H1 (cell line): Measurements from ENCODE around the gene CAPN7. TPM values are rescaled to one million over a fixed set of nuclear protein-coding genes. Genes with fewer than 3 reads are reported as not detected.

Experiments used
- CTCF ChIA-PET: fragments of 300-600 bp; sonication (Branson Sonifier 250); formaldehyde crosslinking; loops from one replicate; lab custom pipeline; 2021; ENCODE audit not compliant: partially characterized antibody; lab: Charles Lee
- POLR2A ChIA-PET: fragments of 300-600 bp; sonication (Branson Sonifier 250); formaldehyde crosslinking; loops from one replicate; lab custom pipeline; 2021; ENCODE audit warnings: inconsistent platforms; ENCODE audit not compliant: partially characterized antibody; lab: Charles Lee
- DNase-seq, 2 experiments: peaks; one replicate each; pipeline versions ENCODE4 v3.0.0 to v3.0.0-alpha.2; 2010 to 2022; ENCODE audit warnings: low spot score in 2 of 2, low read depth in 1 of 2, mixed read lengths in 1 of 2
- FAIRE-seq: peaks from 2 replicates; lab custom pipeline; 2011; peaks lifted over from hg19 to GRCh38; lab: Jason Lieb, UNC
- H2AFZ ChIP-seq: 2 replicates; pipeline ENCODE4 v1.8.1; 2012; ENCODE audit warnings: low read length, inconsistent platforms
- H2AK5ac ChIP-seq: 2 replicates; pipeline ENCODE4 v1.6.1; 2013; ENCODE audit warnings: low read depth, low read length
- H2BK120ac ChIP-seq: replicated peaks from 2 replicates; pipeline ENCODE3; 2013; ENCODE audit warnings: low read depth, low read length, inconsistent platforms
- H2BK12ac ChIP-seq: 2 replicates; pipeline ENCODE4 v1.6.1; 2013; ENCODE audit warnings: low read depth, low read length
- H2BK15ac ChIP-seq: 2 replicates; pipeline ENCODE4 v1.6.1; 2013; ENCODE audit warnings: low read length
- H2BK20ac ChIP-seq: 2 replicates; pipeline ENCODE4 v1.6.1; 2013; ENCODE audit warnings: low read length
- H2BK5ac ChIP-seq: 2 replicates; pipeline ENCODE4 v1.6.1; 2013; ENCODE audit warnings: low read depth, low read length
- H3K14ac ChIP-seq: 2 replicates; pipeline ENCODE4 v1.6.1; 2013; ENCODE audit warnings: inconsistent platforms; ENCODE audit not compliant: insufficient read length
- H3K18ac ChIP-seq: 2 replicates; pipeline ENCODE4 v1.6.1; 2013; ENCODE audit warnings: low read length; ENCODE audit errors: extremely low read depth
- H3K23ac ChIP-seq: 2 replicates; pipeline ENCODE4 v1.6.1; 2013; ENCODE audit warnings: inconsistent platforms; ENCODE audit not compliant: insufficient read length
- H3K23me2 ChIP-seq: 2 replicates; pipeline ENCODE4 v1.6.1; 2013; ENCODE audit warnings: low read depth, low read length
- H3K27ac ChIP-seq: 2 replicates; pipeline ENCODE4 v1.6.1; 2011; ENCODE audit warnings: low read depth, low read length, inconsistent platforms
- H3K27me3 ChIP-seq, 4 experiments: replicated peaks in 1 of 4; 1 replicate in 1 of 4; 2 replicates in 3 of 4; pipeline versions ENCODE4 v1.6.1 to v1.8.1; 2011 to 2013; ENCODE audit warnings: low read length in 3 of 4, mild to moderate bottlenecking in 3 of 4, inconsistent platforms in 2 of 4, mixed read lengths in 2 of 4, moderate library complexity in 1 of 4; ENCODE audit not compliant: control insufficient read depth in 3 of 4, insufficient read depth in 3 of 4; ENCODE audit errors: extremely low read depth in 1 of 4
- H3K36me3 ChIP-seq, 4 experiments: 2 replicates each; pipeline versions ENCODE4 v1.6.1 to v1.8.1; 2011 to 2013; ENCODE audit warnings: mild to moderate bottlenecking in 4 of 4, low read length in 3 of 4, moderate library complexity in 2 of 4, control low read depth in 1 of 4, inconsistent platforms in 1 of 4; ENCODE audit not compliant: insufficient read depth in 4 of 4, control insufficient read depth in 2 of 4
- H3K4ac ChIP-seq: replicated peaks from 2 replicates; pipeline ENCODE3; 2013; ENCODE audit warnings: low read length, low read depth, mixed read lengths, inconsistent platforms; ENCODE audit not compliant: insufficient read length
- H3K4me1 ChIP-seq, 4 experiments: replicated peaks in 1 of 4; 1 replicate in 1 of 4; 2 replicates in 3 of 4; pipeline versions ENCODE4 v1.6.1 to v1.8.1; 2011 to 2013; ENCODE audit warnings: low read length in 3 of 4, inconsistent platforms in 2 of 4, mixed read lengths in 1 of 4; ENCODE audit not compliant: insufficient read depth in 4 of 4, control insufficient read depth in 3 of 4
- H3K4me2 ChIP-seq, 2 experiments: 2 replicates each; pipeline versions ENCODE4 v1.6.1 to v1.8.1; 2011 to 2013; ENCODE audit warnings: low read depth in 2 of 2, low read length in 2 of 2, control low read depth in 1 of 2, inconsistent platforms in 1 of 2, mild to moderate bottlenecking in 1 of 2; ENCODE audit not compliant: insufficient read depth in 1 of 2
- H3K4me3 ChIP-seq, 4 experiments: fragments of 200-600, 300-600 bp in 1 of 4; sonication (generic), shearing (Covaris generic), sonication (Bioruptor Twin) in 1 of 4; 2 replicates each; pipeline versions ENCODE4 v1.5.1 to v1.8.1; 2011 to 2016; ENCODE audit warnings: low read length in 4 of 4, low read depth in 3 of 4, control low read depth in 2 of 4, inconsistent platforms in 2 of 4, mild to moderate bottlenecking in 2 of 4, mixed read lengths in 1 of 4, moderate library complexity in 1 of 4; ENCODE audit not compliant: insufficient read depth in 2 of 4; ENCODE audit errors: extremely low read depth in 1 of 4
- H3K56ac ChIP-seq: replicated peaks from 2 replicates; pipeline ENCODE3; 2013; ENCODE audit warnings: low read depth, mild to moderate bottlenecking, mixed read lengths, low read length, inconsistent platforms; ENCODE audit not compliant: insufficient read length
- H3K79me1 ChIP-seq: 2 replicates; pipeline ENCODE4 v1.6.1; 2013; ENCODE audit warnings: low read depth, low read length, control low read depth
- H3K79me2 ChIP-seq, 2 experiments: 2 replicates each; pipeline versions ENCODE4 v1.6.1 to v1.8.1; 2012 to 2013; ENCODE audit warnings: low read length in 2 of 2, mild to moderate bottlenecking in 2 of 2, inconsistent platforms in 1 of 2; ENCODE audit not compliant: insufficient read depth in 2 of 2, control insufficient read depth in 1 of 2
- H3K9ac ChIP-seq, 4 experiments: replicated peaks in 1 of 4; 1 replicate in 1 of 4; 2 replicates in 3 of 4; pipeline versions ENCODE4 v1.6.1 to v1.8.1; 2011 to 2013; ENCODE audit warnings: low read depth in 3 of 4, low read length in 3 of 4, control low read depth in 2 of 4, mild to moderate bottlenecking in 2 of 4, moderate library complexity in 2 of 4, inconsistent platforms in 1 of 4; ENCODE audit errors: extremely low read depth in 1 of 4
- H3K9me3 ChIP-seq, 2 experiments: 2 replicates each; pipeline versions ENCODE4 v1.6.1 to v1.8.1; 2012 to 2013; ENCODE audit warnings: mild to moderate bottlenecking in 2 of 2, moderate library complexity in 2 of 2, control low read depth in 1 of 2, inconsistent platforms in 1 of 2, low read depth in 1 of 2, low read length in 1 of 2, mixed read lengths in 1 of 2; ENCODE audit not compliant: insufficient read depth in 2 of 2
- H4K20me1 ChIP-seq, 2 experiments: replicated peaks in 1 of 2; 2 replicates each; pipeline versions ENCODE3 to v1.8.1; 2011 to 2013; ENCODE audit warnings: inconsistent platforms in 2 of 2, low read length in 2 of 2, mild to moderate bottlenecking in 1 of 2; ENCODE audit not compliant: insufficient read depth in 2 of 2, control insufficient read depth in 1 of 2
- H4K5ac ChIP-seq: 2 replicates; pipeline ENCODE4 v1.6.1; 2013; ENCODE audit warnings: low read length, low read depth, mixed read lengths, inconsistent platforms; ENCODE audit not compliant: insufficient read length
- H4K8ac ChIP-seq: 2 replicates; pipeline ENCODE4 v1.8.0; 2013; ENCODE audit warnings: mild to moderate bottlenecking, moderate library complexity, low read length, inconsistent platforms; ENCODE audit not compliant: insufficient read depth; ENCODE audit errors: extremely low read depth
- H4K91ac ChIP-seq: replicated peaks from 2 replicates; pipeline ENCODE3; 2013; ENCODE audit warnings: low read length, mixed read lengths, inconsistent platforms; ENCODE audit not compliant: insufficient read length
- BCL11A ChIP-seq, 2 experiments: IDR thresholded peaks; one replicate each; pipeline ENCODE4 v1.6.1; 2011; ENCODE audit warnings: low read depth in 2 of 2, low read length in 2 of 2, mild to moderate bottlenecking in 2 of 2
- CBX5 ChIP-seq: fragments of 300-800, 300-1000 bp; sonication (generic); IDR thresholded peaks from 2 replicates; pipeline ENCODE4 v1.7.1; 2016; ENCODE audit warnings: antibody characterized with exemption, low read length, low read depth
- MAFK ChIP-seq: IDR thresholded peaks from 2 replicates; pipeline ENCODE4 v1.6.1; 2012; ENCODE audit warnings: low read depth, mild to moderate bottlenecking, improper control_type of control experiment, low read length
- NANOG ChIP-seq: IDR thresholded peaks from 2 replicates; pipeline ENCODE4 v1.6.1; 2011; ENCODE audit warnings: low read length, low read depth, mild to moderate bottlenecking, inconsistent platforms; ENCODE audit not compliant: insufficient read depth, poor library complexity, severe bottlenecking
- PHF8 ChIP-seq: fragments of 200-600 bp; sonication (generic); conservative IDR thresholded peaks from 2 replicates; pipeline ENCODE4 v1.7.1; 2012; ENCODE audit warnings: low read depth, mild to moderate bottlenecking, inconsistent platforms, low read length, moderate library complexity
- RAD21 ChIP-seq, 2 experiments: IDR thresholded peaks in 1 of 2; conservative IDR thresholded peaks in 1 of 2; 2 replicates each; pipeline ENCODE4 v1.6.1; 2011; ENCODE audit warnings: low read depth in 2 of 2, low read length in 2 of 2, improper control_type of control experiment in 1 of 2, inconsistent platforms in 1 of 2, mild to moderate bottlenecking in 1 of 2, moderate library complexity in 1 of 2
- SP4 ChIP-seq: IDR thresholded peaks from 2 replicates; pipeline ENCODE4 v1.6.1; 2012; ENCODE audit warnings: low read length, inconsistent platforms
- TAF1 ChIP-seq: IDR thresholded peaks from 2 replicates; pipeline ENCODE4 v1.6.1; 2011; ENCODE audit warnings: mild to moderate bottlenecking, low read depth, low read length
- TAF7 ChIP-seq: optimal IDR thresholded peaks from 2 replicates; pipeline ENCODE3; 2011; ENCODE audit warnings: low read depth, mild to moderate bottlenecking, inconsistent platforms, low read length, moderate library complexity, borderline replicate concordance
- TBP ChIP-seq: IDR thresholded peaks from 2 replicates; pipeline ENCODE4 v1.6.1; 2011; ENCODE audit warnings: low read depth, low read length, improper control_type of control experiment
- USF2 ChIP-seq: IDR thresholded peaks from 2 replicates; pipeline ENCODE4 v1.6.1; 2011; ENCODE audit warnings: low read length, improper control_type of control experiment
- WGBS, 2 experiments: shearing (Covaris generic) in 1 of 2; methylation state at CpG; one replicate each; pipeline versions ENCODE4 v1.1.6 to v1.1.7; 2013 to 2015; ENCODE audit warnings: low lambda C conversion rate in 2 of 2, mixed read lengths in 2 of 2, inconsistent platforms in 1 of 2, low coverage in 1 of 2, missing lambda C conversion rate in 1 of 2; ENCODE audit not compliant: insufficient replicate concordance in 2 of 2, insufficient coverage in 1 of 2, insufficient read length in 1 of 2; ENCODE audit errors: extremely low coverage in 1 of 2, missing lambda C conversion rate in 1 of 2; 5-methylcytosine and 5-hydroxymethylcytosine counted together
- polyA plus RNA-seq, 7 experiments: library from polyadenylated mRNA; depleted of rRNA in 3 of 7; stranded (reverse) in 5 of 7; unstranded in 2 of 7; fragments of >200 nt in 5 of 7; fragments of 200-250 nt in 2 of 7; gene quantifications; 1 replicate in 5 of 7; 2 replicates in 1 of 7; 4 replicates in 1 of 7; pipeline versions ENCODE4 v1.2.1 to v1.2.3, GENCODE V29; 2011 to 2013; ENCODE audit warnings: missing spikeins in 2 of 7, mixed read lengths in 2 of 7
- total RNA-seq: library from RNA; stranded (reverse); fragmentation: NEBNext Ultra II Directional; extraction: Animal tissue kit (Norgen Biotek cat#: 25700); gene quantifications from 2 replicates; pipeline ENCODE4 v1.2.1, GENCODE V29; 2021
- TF ChIP-seq, protein P1 (sequence below): IDR thresholded peaks from 2 replicates; pipeline ENCODE4 v1.6.1; 2011; ENCODE audit warnings: low read depth, mild to moderate bottlenecking, low read length; ENCODE audit not compliant: insufficient read depth

The CAPN7 gene
- total and polyA plus RNA-seq, 2 of the 8 experiments (the other 6 are each of a cell fraction or from before 2014, with no cell fraction given) = 5.3 to 13.2 TPM

GRCh38 chr3:15264486-15264885, 58.4 kb downstream of the CAPN7 start:
- no peak overlapping the region for H3K4me3 ChIP-seq
- no peak overlapping the region for H2AK5ac ChIP-seq
- no peaks in the 10 kb centered on the region; the same call in 1 of the 2 replicates for H3K79me1 ChIP-seq
- 83% methylated on average over 2 of the region's 2 CpGs; no CpG with 5 or more reads in 1 of the 2 experiments for WGBS, 2 experiments
- no peaks in the 10 kb centered on the region for H3K27me3 ChIP-seq
- H3K23ac ChIP-seq = no peak overlapping the region
- H3K23me2 ChIP-seq = no peaks in the 10 kb centered on the region
- H3K56ac ChIP-seq = no peak overlapping the region
- H3K4me2 ChIP-seq = no peak overlapping the region
- H3K9ac ChIP-seq = no peak overlapping the region
- POLR2A ChIA-PET = interaction anchor here (1.5 kb wide), 1 partner anchor 70 kb away, joined by 3 read pairs; no protein-coding TSS in a partner anchor
- H2BK20ac ChIP-seq = no peak overlapping the region
- no peak overlapping the region for H4K91ac ChIP-seq
- no peak overlapping the region for H2BK15ac ChIP-seq
- no peaks in the 10 kb centered on the region; a peak in 1 of 8 replicates for H3K36me3 ChIP-seq
- no peak overlapping the region for H2AFZ ChIP-seq
- CTCF ChIA-PET = interaction anchor here (0.9 to 15.5 kb wide), 10 partner anchors 17 to 294 kb away, joined by 3 to 227 read pairs (median 6); partner anchors contain the start of gene SH3BP5
- no peak overlapping the region for H3K4ac ChIP-seq
- no peak overlapping the region for H3K14ac ChIP-seq
- no peak overlapping the region for H2BK5ac ChIP-seq
- H3K18ac ChIP-seq = no peak overlapping the region
- no peaks in the 10 kb centered on the region for H3K79me2 ChIP-seq
- H4K5ac ChIP-seq = no peak overlapping the region
- H2BK120ac ChIP-seq = no peak overlapping the region
- H3K4me1 ChIP-seq = no peaks in the 10 kb centered on the region; a peak in 1 of 7 replicates
- DNase-seq (no peak), FAIRE-seq (no peak)
- H3K27ac ChIP-seq = no peak overlapping the region
- H4K8ac ChIP-seq = no peak overlapping the region
- no peaks in the 10 kb centered on the region for H3K9me3 ChIP-seq
- no peaks in the 10 kb centered on the region for H4K20me1 ChIP-seq
- no peak overlapping the region for H2BK12ac ChIP-seq
- TF ChIP-seq MAFK (no peak), PHF8 (no peak), CBX5 (no peak), TBP (no peak), NANOG (no peak), RAD21 (IDR thresholded peaks at IDR 0.05 in 1 of 2, conservative IDR thresholded peaks at IDR 0.05 in 1 of 2; ENCODE audit: low read depth in 2 of 2, low read length in 2 of 2) (no peak), USF2 (no peak), BCL11A (IDR thresholded peaks at IDR 0.05; ENCODE audit: low read depth in 2 of 2, low read length in 2 of 2) (no peak), TAF7 (no peak), TAF1 (no peak), SP4 (no peak)
- TF ChIP-seq, protein P1, sequence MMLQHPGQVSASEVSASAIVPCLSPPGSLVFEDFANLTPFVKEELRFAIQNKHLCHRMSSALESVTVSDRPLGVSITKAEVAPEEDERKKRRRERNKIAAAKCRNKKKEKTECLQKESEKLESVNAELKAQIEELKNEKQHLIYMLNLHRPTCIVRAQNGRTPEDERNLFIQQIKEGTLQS = no peak
